HUES6 (cell line): ENCODE data around the gene CUL4A.

Experiments
- H3K27ac ChIP-seq: 2 replicates; pipeline ENCODE4 v1.7.0; 2013; ENCODE audit warnings: low read depth, mild to moderate bottlenecking, low read length, inconsistent platforms
- H3K27me3 ChIP-seq: 2 replicates; pipeline ENCODE4 v1.6.1; 2013; ENCODE audit warnings: low read length; ENCODE audit not compliant: control insufficient read depth, insufficient read depth
- H3K36me3 ChIP-seq: 2 replicates; pipeline ENCODE4 v1.6.1; 2013; ENCODE audit warnings: low read length; ENCODE audit not compliant: control insufficient read depth, insufficient read depth
- H3K4me1 ChIP-seq: 2 replicates; pipeline ENCODE4 v1.6.1; 2013; ENCODE audit warnings: low read length; ENCODE audit not compliant: control insufficient read depth, insufficient read depth
- H3K4me3 ChIP-seq: 2 replicates; pipeline ENCODE4 v1.5.1; 2013; ENCODE audit warnings: low read depth, low read length
- H3K9ac ChIP-seq: one replicate; pipeline ENCODE4 v1.6.1; 2013; ENCODE audit warnings: mild to moderate bottlenecking, low read length
- H3K9me3 ChIP-seq: 2 replicates; pipeline ENCODE4 v1.6.1; 2013; ENCODE audit warnings: low read depth, low read length; ENCODE audit not compliant: control insufficient read depth, insufficient read depth

Gene CUL4A

DNA sequence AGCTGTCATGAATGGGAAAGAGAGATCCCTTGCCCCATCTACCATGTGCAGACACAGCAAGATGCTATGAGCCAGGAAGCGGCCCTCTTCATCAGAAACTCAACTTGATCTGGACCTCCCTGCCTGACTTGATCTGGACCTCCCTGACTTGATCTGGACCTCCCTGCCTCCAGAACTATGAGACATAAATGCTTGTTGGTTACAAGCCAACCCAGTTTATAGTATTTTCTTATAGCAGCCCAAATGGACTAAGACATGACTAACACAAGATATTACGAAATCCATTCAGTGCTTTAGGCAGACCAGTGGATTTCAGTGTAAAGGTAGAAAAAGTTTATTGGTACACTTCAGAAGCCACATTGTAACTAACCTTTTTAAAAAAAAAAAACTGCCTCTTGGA is 16.5 kb upstream of the CUL4A start:
- H3K36me3 ChIP-seq = peaks cover 92% of the 10 kb centered on the region
- H3K9me3 ChIP-seq = no peaks in the 10 kb centered on the region
- H3K4me1 ChIP-seq = no peaks in the 10 kb centered on the region
- H3K4me3 ChIP-seq = no peak overlapping the region
- no peak overlapping the region for H3K27ac ChIP-seq
- H3K9ac ChIP-seq = no peak overlapping the region
- H3K27me3 ChIP-seq = no peaks in the 10 kb centered on the region

DNA sequence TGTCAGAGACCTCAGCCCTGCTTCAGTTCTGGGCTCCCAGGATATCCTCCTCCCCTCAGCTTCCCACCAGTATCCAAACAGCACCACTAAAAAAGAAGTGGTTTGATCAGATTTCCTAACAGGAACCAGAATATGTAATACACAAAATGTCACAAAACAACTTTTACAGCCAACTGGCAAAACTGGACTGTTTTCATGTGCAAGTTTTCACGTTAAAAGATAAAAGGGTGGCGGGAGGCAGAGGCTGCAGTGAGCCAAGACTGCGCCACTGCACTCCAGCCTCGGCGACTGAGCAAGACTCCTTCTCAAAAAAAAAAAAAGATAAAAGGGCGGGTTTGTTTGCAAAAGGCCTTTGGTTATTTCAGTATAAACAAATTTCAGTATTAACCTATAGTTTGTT is 14.1 kb upstream of the CUL4A start:
- H3K4me3 ChIP-seq = no peak overlapping the region
- H3K4me1 ChIP-seq = no peaks in the 10 kb centered on the region
- no peaks in the 10 kb centered on the region for H3K9me3 ChIP-seq
- peaks cover 96% of the 10 kb centered on the region for H3K36me3 ChIP-seq
- no peaks in the 10 kb centered on the region for H3K27me3 ChIP-seq
- no peak overlapping the region for H3K9ac ChIP-seq
- no peak overlapping the region for H3K27ac ChIP-seq

- Histone ChIP-seq H3K9me3 (no peaks in the 10 kb centered on the region), H3K4me3 (no peak overlapping the region), H3K27ac (no peak overlapping the region), H3K36me3 (peaks cover 82% of the 10 kb centered on the region), H3K4me1 (no peaks in the 10 kb centered on the region), H3K9ac (no peak overlapping the region), H3K27me3 (no peaks in the 10 kb centered on the region)
These were observed 12.3 kb upstream of the CUL4A start for GRCh38 chr13:113196970-113197737.

DNA sequence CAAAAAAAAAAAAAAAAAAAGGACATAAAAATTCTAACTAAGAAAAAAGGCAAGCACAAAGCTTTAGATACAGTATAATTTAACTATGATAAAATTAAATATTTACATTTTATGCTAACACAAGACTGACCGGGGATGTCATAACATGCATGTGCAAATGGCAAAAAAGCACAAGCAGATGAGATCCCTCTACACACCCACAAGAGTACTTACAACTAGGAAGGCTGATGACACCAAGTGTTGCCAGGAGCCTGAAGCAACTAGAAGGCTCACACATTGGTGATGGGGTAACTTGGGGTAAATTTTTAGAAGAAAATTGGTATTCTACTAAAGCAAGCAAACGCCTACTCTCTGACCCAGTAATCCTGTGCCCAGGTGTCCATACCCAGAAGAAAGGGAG is 7.6 kb upstream of the CUL4A start:
- H3K36me3 ChIP-seq = peaks cover 55% of the 10 kb centered on the region
- no peaks in the 10 kb centered on the region for H3K4me1 ChIP-seq
- H3K4me3 ChIP-seq = no peak overlapping the region
- H3K27ac ChIP-seq = no peak overlapping the region
- H3K27me3 ChIP-seq = no peaks in the 10 kb centered on the region
- H3K9ac ChIP-seq = no peak overlapping the region
- H3K9me3 ChIP-seq = no peaks in the 10 kb centered on the region

DNA sequence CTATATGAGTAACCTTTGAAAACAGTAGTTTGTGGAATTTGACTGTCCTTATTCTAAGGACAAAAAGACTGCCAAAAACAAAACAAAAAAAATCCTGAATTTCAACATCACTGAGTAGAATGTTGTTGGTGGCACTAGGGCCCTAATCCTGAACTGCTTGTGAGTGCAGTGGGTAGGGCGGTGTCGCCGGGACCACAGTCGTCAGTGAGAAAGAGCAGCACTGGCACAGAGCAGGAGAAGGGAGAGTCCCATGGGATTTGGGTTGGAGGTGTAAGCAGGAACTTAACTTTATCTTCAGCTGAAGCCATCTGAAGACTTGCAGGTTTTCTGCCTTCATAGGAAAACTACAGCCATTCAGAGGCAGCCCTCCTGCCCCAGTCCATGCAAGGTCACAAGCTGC is 6.5 kb upstream of the CUL4A start:
- no peak overlapping the region for H3K4me3 ChIP-seq
- peaks cover 47% of the 10 kb centered on the region for H3K36me3 ChIP-seq
- H3K9me3 ChIP-seq = no peaks in the 10 kb centered on the region
- H3K27ac ChIP-seq = no peak overlapping the region
- 0 out of 2 replicates have a peak, but pooled peaks cover 3% of the 10 kb centered on the region for H3K4me1 ChIP-seq
- H3K9ac ChIP-seq = no peak overlapping the region
- H3K27me3 ChIP-seq = no peaks in the 10 kb centered on the region

GRCh38 chr13:113203507-113204377 is 5.7 kb upstream of the CUL4A start:
- H3K27me3 ChIP-seq = no peaks in the 10 kb centered on the region
- 0 out of 2 replicates have a peak, but pooled peaks cover 3% of the 10 kb centered on the region for H3K4me1 ChIP-seq
- H3K9me3 ChIP-seq = no peaks in the 10 kb centered on the region
- H3K4me3 ChIP-seq = no peak overlapping the region
- H3K27ac ChIP-seq = no peak overlapping the region
- H3K9ac ChIP-seq = no peak overlapping the region
- H3K36me3 ChIP-seq = peaks cover 40% of the 10 kb centered on the region

- Histone ChIP-seq H3K27me3 (no peaks in the 10 kb centered on the region), H3K9me3 (no peaks in the 10 kb centered on the region), H3K9ac (no peak overlapping the region), H3K4me1 (0 out of 2 replicates have a peak, but pooled peaks cover 3% of the 10 kb centered on the region), H3K36me3 (peaks cover 33% of the 10 kb centered on the region), H3K27ac (no peak overlapping the region), H3K4me3 (no peak overlapping the region)
These were observed 5.1 kb upstream of the CUL4A start for GRCh38 chr13:113204378-113204734.

DNA sequence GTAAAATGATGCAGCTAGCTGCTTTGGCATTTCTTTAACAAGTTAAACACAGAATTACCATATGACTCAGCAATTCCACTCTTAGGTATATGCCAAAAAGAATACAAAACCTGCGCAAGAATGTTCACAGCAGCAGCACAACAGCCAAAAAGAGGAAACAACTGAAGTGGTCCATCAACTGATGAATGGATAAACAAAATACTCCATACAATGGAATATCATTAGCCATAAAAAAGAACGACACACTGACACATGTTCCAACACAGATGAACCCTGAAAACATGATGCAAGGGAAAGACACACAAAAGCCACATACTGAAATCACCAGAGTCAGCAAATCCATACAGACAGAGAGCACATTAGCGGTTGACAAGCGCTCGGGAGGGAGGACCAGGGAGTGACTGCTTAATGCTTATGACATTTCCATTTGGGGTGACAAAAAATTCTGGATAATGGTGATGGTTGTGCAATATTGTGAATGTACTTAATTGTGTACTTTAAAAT is 3.9 kb upstream of the CUL4A start:
- no peaks in the 10 kb centered on the region for H3K9me3 ChIP-seq
- no peaks in the 10 kb centered on the region for H3K27me3 ChIP-seq
- H3K4me3 ChIP-seq = no peak overlapping the region
- no peak overlapping the region for H3K9ac ChIP-seq
- peaks cover 22% of the 10 kb centered on the region for H3K36me3 ChIP-seq
- H3K27ac ChIP-seq = no peak overlapping the region
- H3K4me1 ChIP-seq = 0 out of 2 replicates have a peak, but pooled peaks cover 3% of the 10 kb centered on the region

- Histone ChIP-seq H3K4me1 (0 out of 2 replicates have a peak, but pooled peaks cover 3% of the 10 kb centered on the region), H3K9ac (peak overlapping the region; percentile 92), H3K36me3 (peaks cover 29% of the 10 kb centered on the region), H3K27me3 (no peaks in the 10 kb centered on the region), H3K27ac (0 out of 2 replicates have a peak overlapping the region, but pooled peaks have one; percentile 99), H3K9me3 (no peaks in the 10 kb centered on the region), H3K4me3 (peak overlapping the region; percentile 95)
These were observed 2.0 kb upstream of the CUL4A start for GRCh38 chr13:113207460-113207859.

GRCh38 chr13:113207890-113208420 is 1.5 kb upstream of the CUL4A start:
- peak overlapping the region; percentile 99 for H3K27ac ChIP-seq
- H3K9me3 ChIP-seq = no peaks in the 10 kb centered on the region
- H3K4me3 ChIP-seq = peak overlapping the region; percentile 95
- H3K9ac ChIP-seq = peak overlapping the region; percentile 92
- 0 out of 2 replicates have a peak, but pooled peaks cover 3% of the 10 kb centered on the region for H3K4me1 ChIP-seq
- peaks cover 29% of the 10 kb centered on the region for H3K36me3 ChIP-seq
- no peaks in the 10 kb centered on the region for H3K27me3 ChIP-seq
